Esophagus squamous epithelium (tissue), 5 donors: Measurements from ENCODE around the gene TRIB2. TPM values are rescaled to one million over a fixed set of nuclear protein-coding genes. Genes with fewer than 3 reads are reported as not detected.

Experiments used
- DNase-seq: peaks from one replicate; lab custom pipeline; 2025; lab: John Stamatoyannopoulos, UW
- H3K27ac ChIP-seq, 4 donors: fragments of 200-600 bp; sonication (generic); one replicate each; pipeline ENCODE4 v1.5.1; 2016 to 2019; ENCODE audit warnings: mild to moderate bottlenecking in 1 of 4
- H3K27me3 ChIP-seq, 4 donors: fragments of 200-600 bp; sonication (generic); 1 replicate in 3 of 4; 2 replicates in 1 of 4; pipeline versions ENCODE4 v1.5.1 to v1.6.0; 2017 to 2021; ENCODE audit warnings: antibody characterized with exemption in 1 of 4
- H3K36me3 ChIP-seq, 3 donors: fragments of 200-600 bp; sonication (generic); one replicate each; pipeline ENCODE4 v1.5.1; 2016 to 2019
- H3K4me1 ChIP-seq, 3 donors: fragments of 200-600 bp; sonication (generic); one replicate each; pipeline ENCODE4 v1.5.1; 2017 to 2019
- H3K4me3 ChIP-seq, 4 donors: fragments of 200-600 bp; sonication (generic); 1 replicate in 3 of 4; 2 replicates in 1 of 4; pipeline ENCODE4 v1.5.1; 2016 to 2019; ENCODE audit warnings: mild to moderate bottlenecking in 2 of 4, moderate library complexity in 1 of 4
- H3K9me3 ChIP-seq, 3 donors: fragments of 200-600 bp; sonication (generic); one replicate each; pipeline ENCODE4 v1.5.1; 2016 to 2019
- CTCF ChIP-seq, 6 experiments: fragments of 450-650 bp in 4 of 6; fragments of 200-600 bp in 2 of 6; sonication (generic) in 2 of 6; IDR thresholded peaks; one replicate each; pipeline ENCODE4 v1.5.1; 2016 to 2019; ENCODE audit warnings: antibody characterized with exemption in 6 of 6, mild to moderate bottlenecking in 4 of 6, moderate library complexity in 4 of 6
- POLR2A ChIP-seq, 4 donors: fragments of 450-650 bp; IDR thresholded peaks; one replicate each; pipeline ENCODE4 v1.6.1; 2017; ENCODE audit warnings: antibody characterized with exemption in 4 of 4, mild to moderate bottlenecking in 4 of 4, moderate library complexity in 3 of 4
- WGBS, 2 donors: methylation state at CpG; one replicate each; pipeline ENCODE4 v1.1.5; 2018; 5-methylcytosine and 5-hydroxymethylcytosine counted together
- intact Hi-C: fragments of 100-400 bp; cut with DNase I; formaldehyde crosslinking; loops from one replicate; pipeline ENCODE4 v1.15.0; 2022
- total RNA-seq, 4 donors: library from RNA; depleted of rRNA; stranded (reverse); fragments of >200 nt; gene quantifications; one replicate each; pipeline ENCODE4 v1.1.0, GENCODE V29; 2016
- donor health status: DM: yes; HTN: yes; CAD: no.

TRIB2 gene
- total RNA-seq, 4 donors from 2014 or later = 9.8 to 42.2 (median 32.4) TPM

- peak overlapping the region in 2 of 4 donors; percentile 21 to 53 for H3K27ac ChIP-seq
- H3K4me3 ChIP-seq = no peak overlapping the region
- TF ChIP-seq CTCF (IDR thresholded peaks at IDR 0.05) = peak in 1 of 6 experiments; percentile 17
- TF ChIP-seq POLR2A (IDR thresholded peaks at IDR 0.05) = no peak
- H3K9me3 ChIP-seq = no peaks in the 10 kb centered on the region
- H3K27me3 ChIP-seq = no peaks in the 10 kb centered on the region
- 52 to 60% methylated on average over 3 to 5 of the region's 5 CpGs for WGBS, 2 donors
- intact Hi-C loops = loop anchor here (10.0 kb wide), 1 partner anchor 207 kb away; no protein-coding TSS in a partner anchor
- H3K4me1 ChIP-seq = peaks cover 3 to 73% (median 28%) of the 10 kb centered on the region in 3 donors
- DNase-seq = no peak
- peaks cover 0 to 61% (median 11%) of the 10 kb centered on the region in 3 donors for H3K36me3 ChIP-seq
These were observed 10.9 kb downstream of the TRIB2 start for GRCh38 chr2:12727641-12728040.

GRCh38 chr2:12728221-12728777, 11.6 kb downstream of the TRIB2 start:
- 55 to 82% methylated on average over 9 of the region's 9 CpGs for WGBS, 2 donors
- Histone ChIP-seq H3K36me3 (peaks cover 0 to 60% (median 11%) of the 10 kb centered on the region in 3 donors), H3K4me1 (peaks cover 3 to 73% (median 32%) of the 10 kb centered on the region in 3 donors), H3K27ac (peak overlapping the region in 1 of 4 donors; percentile 32), H3K9me3 (no peaks in the 10 kb centered on the region), H3K27me3 (no peaks in the 10 kb centered on the region), H3K4me3 (peak overlapping the region in 1 of 4 donors; percentile 9)
- intact Hi-C loops = loop anchor here (10.0 kb wide), 1 partner anchor 207 kb away; no protein-coding TSS in a partner anchor
- TF ChIP-seq POLR2A (IDR thresholded peaks at IDR 0.05) = no peak
- no peak for TF ChIP-seq CTCF (IDR thresholded peaks at IDR 0.05)
- no peak for DNase-seq

GRCh38 chr2:12730265-12730664, 13.5 kb downstream of the TRIB2 start:
- H3K27ac ChIP-seq = no peak overlapping the region
- H3K4me1 ChIP-seq = peaks cover 13 to 79% (median 41%) of the 10 kb centered on the region in 3 donors

GRCh38 chr2:12731701-12732280, 15.1 kb downstream of the TRIB2 start:
- TF ChIP-seq CTCF (IDR thresholded peaks at IDR 0.05) = no peak
- no peak for TF ChIP-seq POLR2A (IDR thresholded peaks at IDR 0.05)
- Histone ChIP-seq H3K27ac (peak overlapping the region in 3 of 4 donors; percentile 49 to 61 (median 56)), H3K4me1 (peaks cover 13 to 71% (median 32%) of the 10 kb centered on the region in 3 donors), H3K36me3 (peaks cover 0 to 52% (median 0%) of the 10 kb centered on the region in 3 donors), H3K9me3 (no peaks in the 10 kb centered on the region), H3K27me3 (no peaks in the 10 kb centered on the region), H3K4me3 (no peak overlapping the region)
- intact Hi-C loops = no loop called here
- DNase-seq = no peak
- 79 to 90% methylated on average over 8 to 15 of the region's 16 CpGs for whole genome bisulfite sequencing, 2 donors

More at GRCh38 chr2:12730265-12730664, 13.5 kb downstream of the TRIB2 start:
- H3K36me3 ChIP-seq = peaks cover 0 to 48% (median 4%) of the 10 kb centered on the region in 3 donors
- no peaks in the 10 kb centered on the region for H3K9me3 ChIP-seq
- TF ChIP-seq CTCF (IDR thresholded peaks at IDR 0.05) (no peak), POLR2A (IDR thresholded peaks at IDR 0.05) (no peak)
- intact Hi-C loops = no loop called here
- no peaks in the 10 kb centered on the region for H3K27me3 ChIP-seq
- DNase-seq = no peak
- 67 to 78% methylated on average over 5 of the region's 5 CpGs for WGBS, 2 donors
- H3K4me3 ChIP-seq = no peak overlapping the region

GRCh38 chr2:12732651-12733050, 15.9 kb downstream of the TRIB2 start:
- peaks cover 0 to 61% (median 0%) of the 10 kb centered on the region in 3 donors for H3K36me3 ChIP-seq
- peak overlapping the region in 3 of 4 donors; percentile 49 to 61 (median 56) for H3K27ac ChIP-seq
- no peak for TF ChIP-seq CTCF (IDR thresholded peaks at IDR 0.05)
- TF ChIP-seq POLR2A (IDR thresholded peaks at IDR 0.05) = no peak
- peaks cover 13 to 63% (median 28%) of the 10 kb centered on the region in 3 donors for H3K4me1 ChIP-seq
- no peaks in the 10 kb centered on the region for H3K9me3 ChIP-seq
- intact Hi-C loops = no loop called here
- 70 to 94% methylated on average over 7 to 8 of the region's 10 CpGs for WGBS, 2 donors
- no peak overlapping the region for H3K4me3 ChIP-seq
- no peaks in the 10 kb centered on the region for H3K27me3 ChIP-seq
- DNase-seq = no peak
